GM18502 (cell line): ENCODE data around the gene SLC1A5.

ENCODE experiments used
- ATAC-seq: cut with Tn5 transposase; IDR thresholded peaks from one replicate; pipeline ENCODE4 v1.9.1; 2021; ENCODE audit warnings: mild to moderate bottlenecking; ENCODE audit not compliant: unreplicated experiment, poor library complexity

The SLC1A5 gene

DNA sequence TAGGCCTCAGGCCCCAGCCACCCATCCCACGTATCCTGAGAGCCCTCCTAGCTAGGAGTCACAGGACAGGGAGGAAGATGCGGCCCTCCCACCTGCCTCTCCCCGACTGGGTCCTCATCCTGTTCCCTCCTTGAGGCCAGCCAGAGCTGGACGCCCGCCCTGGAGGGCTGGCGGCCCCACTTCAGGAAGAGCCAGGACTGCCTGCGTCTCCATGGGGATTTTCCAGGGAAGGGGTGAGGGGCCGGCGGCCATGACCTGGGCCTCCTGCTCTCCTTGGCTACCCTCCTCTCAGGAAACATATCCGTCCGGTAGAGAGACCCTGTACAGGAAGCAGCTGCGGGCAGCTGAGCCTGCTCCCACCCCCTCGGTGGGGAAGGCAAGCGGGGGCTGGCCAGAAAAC lies 60.2 kb downstream of the SLC1A5 start:
- ATAC-seq, result no peak

DNA sequence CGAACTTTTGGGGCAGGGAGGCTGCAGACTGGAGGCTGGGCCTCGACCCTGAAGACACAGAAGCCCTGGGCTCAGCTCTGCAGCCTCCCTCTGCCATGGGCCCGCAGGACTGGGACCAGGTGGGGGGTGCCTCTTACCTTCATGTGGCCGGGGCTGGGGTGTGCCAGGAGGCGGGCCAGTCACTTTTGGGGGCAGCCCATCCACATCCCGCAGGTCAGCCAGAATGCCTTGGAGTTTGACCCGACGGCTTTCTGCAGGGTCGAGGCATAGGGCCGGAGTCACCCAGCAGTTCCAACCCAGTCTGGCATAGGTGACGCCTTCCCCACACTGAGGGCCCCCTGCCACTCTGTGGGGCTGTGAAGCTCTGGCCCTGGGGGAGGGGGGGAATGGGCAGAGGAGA lies 60.6 kb downstream of the SLC1A5 start:
- ATAC-seq, result no peak

DNA sequence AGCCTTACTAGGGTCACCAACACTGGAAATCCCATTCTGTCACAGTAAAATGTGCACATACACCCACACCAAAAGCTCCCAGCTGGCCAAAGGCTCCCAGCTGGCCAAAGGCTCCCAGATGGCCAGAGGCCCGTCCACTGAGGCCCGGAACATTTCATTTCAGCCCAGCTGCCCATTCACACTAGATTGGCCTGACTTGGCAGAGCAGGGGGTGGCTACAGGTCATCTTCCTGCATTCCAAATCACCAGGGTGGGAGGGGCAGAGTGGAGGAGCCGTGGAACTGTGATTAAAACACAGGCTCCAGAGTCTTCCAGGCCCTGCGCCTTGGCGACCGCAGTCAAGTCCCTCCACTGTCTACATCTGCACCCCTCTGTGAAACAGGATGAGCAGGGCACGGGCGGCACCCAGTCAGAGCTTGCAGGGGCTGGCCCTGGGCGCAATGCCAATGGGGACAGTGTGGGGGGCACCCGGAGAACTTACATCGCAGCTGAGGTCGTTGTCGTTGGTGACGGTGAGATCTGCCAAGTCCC lies 61.4 kb downstream of the SLC1A5 start:
- no peak for ATAC-seq

DNA sequence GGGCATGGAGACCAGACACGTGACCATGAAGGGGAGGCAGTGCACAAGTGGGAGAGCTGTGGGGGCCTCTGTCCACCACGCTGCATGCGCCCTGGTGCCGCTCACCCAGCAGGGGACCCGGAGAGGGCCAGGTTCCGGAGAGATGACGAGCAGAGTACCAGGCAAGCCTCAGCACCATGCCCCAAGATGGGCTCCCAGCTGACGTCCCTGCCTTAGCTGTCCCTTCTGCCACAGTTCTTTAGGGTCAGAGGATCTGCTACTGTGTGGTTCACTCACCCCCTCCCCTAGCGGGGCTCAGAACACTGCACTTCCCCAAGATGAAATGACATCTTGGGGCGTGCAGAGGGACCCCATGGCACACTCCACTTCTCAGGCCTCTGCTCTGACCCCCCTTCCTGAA lies 61.8 kb downstream of the SLC1A5 start:
- no peak for ATAC-seq

DNA sequence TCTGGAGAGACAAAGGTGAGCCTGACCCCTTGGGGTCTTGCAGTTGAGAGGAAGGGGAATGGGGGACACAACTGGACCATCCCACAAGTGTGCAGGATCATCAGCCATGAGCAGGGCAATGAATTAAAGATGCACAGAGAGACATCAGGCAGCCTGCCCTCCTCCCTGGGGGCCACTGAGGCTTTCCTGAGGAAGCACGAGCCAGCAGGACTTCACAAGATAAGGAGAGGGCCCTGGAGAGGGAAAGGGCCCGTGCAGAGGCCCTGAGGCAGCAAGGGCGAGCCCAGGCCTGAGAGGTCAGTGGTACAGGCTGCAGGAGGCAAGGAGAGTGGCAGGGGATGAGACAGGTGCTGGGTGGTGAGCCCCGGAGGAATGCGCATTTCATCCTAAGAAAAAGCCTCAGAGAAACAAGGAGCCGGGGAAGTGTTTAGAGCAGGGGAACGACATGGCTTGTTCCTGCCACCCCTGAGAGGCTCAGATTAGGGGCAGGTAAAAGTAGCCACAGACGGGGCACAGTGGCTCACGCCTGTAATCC lies 62.5 kb downstream of the SLC1A5 start:
- ATAC-seq, result no peak

DNA sequence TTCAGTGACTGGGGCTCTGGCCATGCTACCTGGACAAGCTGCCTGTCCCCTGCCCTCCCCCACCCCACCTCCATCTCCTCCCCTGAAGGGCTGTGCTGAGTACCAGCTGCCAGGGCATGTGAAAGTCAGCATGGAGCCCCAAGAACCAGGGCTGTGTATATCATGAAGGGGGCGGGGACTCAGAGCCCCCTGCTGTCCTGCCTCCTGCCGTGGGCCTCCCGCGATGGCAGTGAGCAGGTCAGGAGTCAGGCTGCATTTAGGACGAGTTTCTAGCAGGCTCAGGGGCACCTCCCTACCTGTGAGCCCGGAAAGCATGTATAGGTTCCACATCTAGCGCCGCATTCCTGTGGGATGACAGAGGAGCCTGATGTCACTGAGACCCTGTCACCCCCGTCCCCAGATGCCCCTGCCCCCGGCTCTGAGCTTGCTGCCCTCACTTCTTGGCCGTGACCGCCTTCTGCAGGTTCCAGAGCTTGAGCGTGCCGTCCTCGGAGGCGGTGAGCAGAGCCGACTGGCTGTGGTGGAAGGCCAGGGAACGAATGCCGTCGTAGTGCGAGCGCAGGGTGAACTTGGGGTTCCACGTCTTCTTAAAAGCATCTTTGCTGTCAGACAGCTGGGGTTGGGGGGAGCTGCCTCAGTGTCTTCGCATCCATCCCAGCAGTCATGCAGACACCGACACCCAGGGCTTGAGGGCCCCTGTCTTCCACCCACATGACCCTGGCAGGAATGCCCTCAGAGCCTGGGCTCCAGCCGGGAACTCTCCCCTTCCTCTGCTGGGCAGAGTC lies 63.2 kb downstream of the SLC1A5 start:
- ATAC-seq, result no peak
